Loucy (cell line): ENCODE results near the gene BCAR3.
"Not testable (repeated sequence)": the region's sequence is repeated elsewhere in the genome, so short reads cannot be mapped to it uniquely, and the experiment has no call there.

Experiments
- EZH2phosphoT487 ChIP-seq: fragments of 200-600 bp; IDR thresholded peaks from 2 replicates; pipeline ENCODE4 v1.6.1; 2018; ENCODE audit warnings: antibody characterized with exemption, mild to moderate bottlenecking, moderate library complexity, borderline replicate concordance
- TF ChIP-seq, protein P1 (sequence below): fragments of 200-600 bp; sonication (generic); conservative IDR thresholded peaks from 2 replicates; pipeline ENCODE4 v1.5.1; 2014; ENCODE audit warnings: mild to moderate bottlenecking, antibody characterized with exemption, low read length

DNA sequence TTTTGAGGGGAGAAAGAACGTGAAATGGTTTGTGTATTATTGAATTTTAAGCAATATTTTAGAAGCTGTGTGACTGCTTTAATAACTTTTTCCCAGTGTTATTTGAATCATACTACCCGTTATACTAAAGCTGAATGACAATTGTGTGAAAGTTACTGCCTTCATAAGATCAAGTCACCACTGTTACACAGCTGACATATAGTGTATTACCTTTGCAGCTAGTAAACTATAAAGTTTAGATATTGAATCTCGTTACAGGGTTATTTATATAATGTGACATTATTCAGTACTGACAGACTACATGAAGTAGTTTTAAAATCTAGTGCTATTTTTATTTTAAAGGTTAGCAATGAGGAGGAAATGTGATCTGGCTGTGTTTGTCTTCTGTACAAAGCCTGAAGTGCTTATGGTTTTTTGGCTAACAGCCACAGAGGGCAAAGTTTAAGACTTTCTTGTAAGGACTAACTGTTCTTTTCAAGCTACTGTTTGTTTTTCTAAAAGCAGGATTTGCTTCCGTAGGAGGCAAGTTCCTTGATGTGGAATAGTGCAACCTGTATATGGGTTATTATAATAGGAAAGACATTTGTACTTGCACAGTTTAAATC, 127.6 kb downstream of the BCAR3 start:
- TF ChIP-seq, protein P1, sequence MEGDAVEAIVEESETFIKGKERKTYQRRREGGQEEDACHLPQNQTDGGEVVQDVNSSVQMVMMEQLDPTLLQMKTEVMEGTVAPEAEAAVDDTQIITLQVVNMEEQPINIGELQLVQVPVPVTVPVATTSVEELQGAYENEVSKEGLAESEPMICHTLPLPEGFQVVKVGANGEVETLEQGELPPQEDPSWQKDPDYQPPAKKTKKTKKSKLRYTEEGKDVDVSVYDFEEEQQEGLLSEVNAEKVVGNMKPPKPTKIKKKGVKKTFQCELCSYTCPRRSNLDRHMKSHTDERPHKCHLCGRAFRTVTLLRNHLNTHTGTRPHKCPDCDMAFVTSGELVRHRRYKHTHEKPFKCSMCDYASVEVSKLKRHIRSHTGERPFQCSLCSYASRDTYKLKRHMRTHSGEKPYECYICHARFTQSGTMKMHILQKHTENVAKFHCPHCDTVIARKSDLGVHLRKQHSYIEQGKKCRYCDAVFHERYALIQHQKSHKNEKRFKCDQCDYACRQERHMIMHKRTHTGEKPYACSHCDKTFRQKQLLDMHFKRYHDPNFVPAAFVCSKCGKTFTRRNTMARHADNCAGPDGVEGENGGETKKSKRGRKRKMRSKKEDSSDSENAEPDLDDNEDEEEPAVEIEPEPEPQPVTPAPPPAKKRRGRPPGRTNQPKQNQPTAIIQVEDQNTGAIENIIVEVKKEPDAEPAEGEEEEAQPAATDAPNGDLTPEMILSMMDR: not testable (repeated sequence)
- not testable (repeated sequence) for TF ChIP-seq EZH2phosphoT487
